ENCODE data around the gene C5orf52.
"Not testable (repeated sequence)": the region's sequence is repeated elsewhere in the genome, so short reads cannot be mapped to it uniquely, and the experiment has no call there.

C5orf52 gene

GRCh38 chr5:157677931-157678330 is 6.6 kb downstream of the C5orf52 start:
- DNase-seq (ENCODE audit: low read depth in 2 of 2), result no peak

- no peak for DNase-seq (ENCODE audit: low read depth in 2 of 2)
These were observed 8.5 kb downstream of the C5orf52 start for GRCh38 chr5:157679801-157680200.

GRCh38 chr5:157680239-157680638 is 8.9 kb downstream of the C5orf52 start:
- DNase-seq (ENCODE audit: low read depth in 2 of 2), result no peak

GRCh38 chr5:157681048-157681447 is 9.7 kb downstream of the C5orf52 start:
- DNase-seq (ENCODE audit: low read depth in 2 of 2), result no peak

GRCh38 chr5:157682257-157682656 is 10.9 kb downstream of the C5orf52 start:
- DNase-seq (ENCODE audit: low read depth in 2 of 2), result no peak

- DNase-seq (ENCODE audit: low read depth in 2 of 2), result not testable (repeated sequence)
These were observed 15.2 kb downstream of the C5orf52 start for GRCh38 chr5:157686276-157687197.

- no peak for DNase-seq (ENCODE audit: low read depth in 2 of 2)
These were observed 15.8 kb downstream of the C5orf52 start for GRCh38 chr5:157687198-157687554.

GRCh38 chr5:157689942-157690689 is 18.8 kb downstream of the C5orf52 start:
- DNase-seq (ENCODE audit: low read depth in 2 of 2), result no peak

- DNase-seq (ENCODE audit: low read depth in 2 of 2), result no peak
These were observed 19.5 kb downstream of the C5orf52 start for GRCh38 chr5:157690690-157691433.

GRCh38 chr5:157693816-157694215 is 22.5 kb downstream of the C5orf52 start:
- DNase-seq (ENCODE audit: low read depth in 2 of 2), result not testable (repeated sequence)

- not testable (repeated sequence) for DNase-seq (ENCODE audit: low read depth in 2 of 2)
These were observed 24.8 kb downstream of the C5orf52 start for GRCh38 chr5:157696154-157696553.

GRCh38 chr5:157698674-157699073 is 27.3 kb downstream of the C5orf52 start:
- not testable (repeated sequence) for DNase-seq (ENCODE audit: low read depth in 2 of 2)

- DNase-seq (ENCODE audit: low read depth in 2 of 2), result no peak
These were observed 32.4 kb downstream of the C5orf52 start for GRCh38 chr5:157703736-157704135.

- no peak for DNase-seq (ENCODE audit: low read depth in 2 of 2)
These were observed 37.5 kb downstream of the C5orf52 start for GRCh38 chr5:157708866-157709265.

- DNase-seq (ENCODE audit: low read depth in 2 of 2), result no peak
These were observed 38.0 kb downstream of the C5orf52 start for GRCh38 chr5:157709346-157709745.

- no peak for DNase-seq (ENCODE audit: low read depth in 2 of 2)
These were observed 39.1 kb downstream of the C5orf52 start for GRCh38 chr5:157710431-157710830.

- peak; percentile 65 to 68 for DNase-seq (ENCODE audit: low read depth in 2 of 2)
These were observed 39.5 kb downstream of the C5orf52 start for GRCh38 chr5:157710882-157711281.

- no peak for DNase-seq (ENCODE audit: low read depth in 2 of 2)
These were observed 42.7 kb downstream of the C5orf52 start for GRCh38 chr5:157713830-157714595.

GRCh38 chr5:157714596-157714864 is 43.2 kb downstream of the C5orf52 start:
- DNase-seq (ENCODE audit: low read depth in 2 of 2), result no peak

GRCh38 chr5:157718519-157718918 is 47.2 kb downstream of the C5orf52 start:
- DNase-seq (ENCODE audit: low read depth in 2 of 2), result peak; percentile 58

GRCh38 chr5:157719245-157719644 is 47.9 kb downstream of the C5orf52 start:
- DNase-seq (ENCODE audit: low read depth in 2 of 2), result no peak

GRCh38 chr5:157721159-157721558 is 49.8 kb downstream of the C5orf52 start:
- no peak for DNase-seq (ENCODE audit: low read depth in 2 of 2)

All from fibroblast of skin of left quadriceps (primary cell).